ENCODE data around the gene CNKSR2.

Gene CNKSR2

GRCh38 chrX:21373001-21373400 lies 1.2 kb upstream of the CNKSR2 start:
- Histone ChIP-seq H3K4me1 (ENCODE audit: low read depth, poor library complexity, severe bottlenecking) (peaks cover 9% of the 10 kb centered on the region), H3K79me2 (ENCODE audit: insufficient read depth, low read depth) (no peaks in the 10 kb centered on the region), H3K36me3 (ENCODE audit: insufficient read depth) (no peaks in the 10 kb centered on the region), H3K27me3 (ENCODE audit: insufficient read depth, low read depth) (no peaks in the 10 kb centered on the region), H3K4me2 (peak overlapping the region; percentile 58), H2AFZ (ENCODE audit: low read depth) (peak overlapping the region; percentile 85; the same call in 1 of the 2 replicates), H3K27ac (peak overlapping the region; percentile 35; the same call in 1 of the 2 replicates), H4K20me1 (ENCODE audit: insufficient read depth) (no peaks in the 10 kb centered on the region), H3K4me3 (IDR thresholded peaks at IDR 0.05; ENCODE audit: insufficient read depth, low read depth, low read length) (no peak overlapping the region), H3K9ac (peak overlapping the region; percentile 62; the same call in 1 of the 2 replicates)
- no peak for TF ChIP-seq CTCF (conservative IDR thresholded peaks at IDR 0.05; ENCODE audit: low read depth, low read length)

GRCh38 chrX:21373637-21374162 lies 518 bp upstream of the CNKSR2 start:
- Histone ChIP-seq H3K79me2 (ENCODE audit: insufficient read depth, low read depth) (no peaks in the 10 kb centered on the region), H3K4me3 (IDR thresholded peaks at IDR 0.05; ENCODE audit: insufficient read depth, low read depth, low read length) (no peak overlapping the region), H2AFZ (ENCODE audit: low read depth) (peak overlapping the region; percentile 85), H3K4me1 (ENCODE audit: low read depth, poor library complexity, severe bottlenecking) (peaks cover 9% of the 10 kb centered on the region), H3K27ac (peak overlapping the region; percentile 35; the same call in 1 of the 2 replicates), H3K4me2 (peak overlapping the region; percentile 58), H4K20me1 (ENCODE audit: insufficient read depth) (no peaks in the 10 kb centered on the region), H3K27me3 (ENCODE audit: insufficient read depth, low read depth) (no peaks in the 10 kb centered on the region), H3K9ac (peak overlapping the region; percentile 62; the same call in 1 of the 2 replicates), H3K36me3 (ENCODE audit: insufficient read depth) (no peaks in the 10 kb centered on the region)
- TF ChIP-seq CTCF (conservative IDR thresholded peaks at IDR 0.05; ENCODE audit: low read depth, low read length): no peak

- Histone ChIP-seq H3K4me3 (IDR thresholded peaks at IDR 0.05; ENCODE audit: insufficient read depth, low read depth, low read length) (no peak overlapping the region), H2AFZ (ENCODE audit: low read depth) (peak overlapping the region; percentile 78), H3K27me3 (ENCODE audit: insufficient read depth, low read depth) (no peaks in the 10 kb centered on the region), H4K20me1 (ENCODE audit: insufficient read depth) (no peaks in the 10 kb centered on the region), H3K36me3 (ENCODE audit: insufficient read depth) (no peaks in the 10 kb centered on the region), H3K79me2 (ENCODE audit: insufficient read depth, low read depth) (no peaks in the 10 kb centered on the region), H3K4me1 (ENCODE audit: low read depth, poor library complexity, severe bottlenecking) (peaks cover 9% of the 10 kb centered on the region), H3K27ac (peak overlapping the region; percentile 68), H3K4me2 (peak overlapping the region; percentile 45), H3K9ac (peak overlapping the region; percentile 74)
- TF ChIP-seq CTCF (conservative IDR thresholded peaks at IDR 0.05; ENCODE audit: low read depth, low read length): no peak
Measured at GRCh38 chrX:21374994-21375707, 933 bp downstream of the CNKSR2 start.

- Histone ChIP-seq H3K4me2 (peak overlapping the region; percentile 45; the same call in 1 of the 2 replicates), H3K36me3 (ENCODE audit: insufficient read depth) (no peaks in the 10 kb centered on the region), H3K27ac (no peak overlapping the region), H3K9ac (no peak overlapping the region; the same call in 1 of the 2 replicates), H3K4me1 (ENCODE audit: low read depth, poor library complexity, severe bottlenecking) (peaks cover 9% of the 10 kb centered on the region), H3K79me2 (ENCODE audit: insufficient read depth, low read depth) (no peaks in the 10 kb centered on the region), H3K4me3 (IDR thresholded peaks at IDR 0.05; ENCODE audit: insufficient read depth, low read depth, low read length) (no peak overlapping the region), H3K27me3 (ENCODE audit: insufficient read depth, low read depth) (no peaks in the 10 kb centered on the region), H2AFZ (ENCODE audit: low read depth) (no peak overlapping the region), H4K20me1 (ENCODE audit: insufficient read depth) (no peaks in the 10 kb centered on the region)
- no peak for TF ChIP-seq CTCF (conservative IDR thresholded peaks at IDR 0.05; ENCODE audit: low read depth, low read length)
Measured at GRCh38 chrX:21375708-21376009, 1.4 kb downstream of the CNKSR2 start.

All from KMS-11 (cell line).